CD4-positive, alpha-beta memory T cell (primary cell): ENCODE measurements around the gene SKAP1. TPM values are rescaled to one million over a fixed set of nuclear protein-coding genes. Genes with fewer than 3 reads are reported as not detected.

Experiments
- CTCF ChIA-PET: fragments of 350-600 bp; sonication (Branson Sonifier 250); formaldehyde crosslinking; loops from one replicate; lab custom pipeline; 2021; ENCODE audit warnings: inconsistent platforms; ENCODE audit not compliant: partially characterized antibody; lab: Charles Lee
- POLR2A ChIA-PET: fragments of 350-600 bp; sonication (Branson Sonifier 250); formaldehyde crosslinking; loops from one replicate; lab custom pipeline; 2021; ENCODE audit not compliant: partially characterized antibody; lab: Charles Lee
- DNase-seq, 5 donors: peaks; one replicate each; pipeline versions ENCODE4 v3.0.0 to v3.0.0-alpha.2; 2020 to 2022; ENCODE audit warnings: mixed read lengths in 1 of 5
- H3K27ac ChIP-seq: one replicate; pipeline ENCODE4 v1.7.0; 2013; ENCODE audit warnings: low read depth, low read length
- H3K27me3 ChIP-seq: 2 replicates; pipeline ENCODE4 v1.7.0; 2013; ENCODE audit warnings: mild to moderate bottlenecking, low read length, moderate library complexity; ENCODE audit not compliant: insufficient read depth
- H3K36me3 ChIP-seq: 2 replicates; pipeline ENCODE4 v1.7.0; 2013; ENCODE audit warnings: mild to moderate bottlenecking, low read length, moderate library complexity; ENCODE audit not compliant: insufficient read depth
- H3K4me1 ChIP-seq: 2 replicates; pipeline ENCODE4 v1.7.0; 2013; ENCODE audit warnings: mild to moderate bottlenecking, low read length, moderate library complexity; ENCODE audit not compliant: insufficient read depth
- H3K4me3 ChIP-seq, 2 donors: one replicate each; pipeline ENCODE4 v1.7.0; 2013; ENCODE audit warnings: low read length in 2 of 2, mild to moderate bottlenecking in 1 of 2
- H3K9me3 ChIP-seq, 2 donors: one replicate each; pipeline ENCODE4 v1.7.0; 2013; ENCODE audit warnings: low read length in 2 of 2, control low read depth in 1 of 2; ENCODE audit not compliant: control insufficient read depth in 1 of 2
- H3K27ac Mint-ChIP-seq, 7 donors: one replicate each; pipeline ENCODE4 v1.8.0; 2020 to 2021; ENCODE audit warnings: mixed read lengths in 7 of 7, mild to moderate bottlenecking in 6 of 7, inconsistent platforms in 3 of 7, moderate library complexity in 3 of 7
- H3K27me3 Mint-ChIP-seq, 2 donors: one replicate each; pipeline ENCODE4 v1.8.0; 2020 to 2021; ENCODE audit warnings: mixed read lengths in 2 of 2
- H3K36me3 Mint-ChIP-seq, 2 donors: one replicate each; pipeline ENCODE4 v1.8.0; 2020 to 2021; ENCODE audit warnings: mixed read lengths in 2 of 2, inconsistent platforms in 1 of 2, mild to moderate bottlenecking in 1 of 2
- H3K4me1 Mint-ChIP-seq, 4 donors: one replicate each; pipeline ENCODE4 v1.8.0; 2020 to 2021; ENCODE audit warnings: mixed read lengths in 4 of 4, mild to moderate bottlenecking in 1 of 4
- H3K4me3 Mint-ChIP-seq, 8 donors: one replicate each; pipeline ENCODE4 v1.8.0; 2020 to 2021; ENCODE audit warnings: mixed read lengths in 8 of 8, mild to moderate bottlenecking in 7 of 8, moderate library complexity in 6 of 8, inconsistent platforms in 3 of 8
- H3K9me3 Mint-ChIP-seq, 8 donors: one replicate each; pipeline ENCODE4 v1.8.0; 2020 to 2021; ENCODE audit warnings: mixed read lengths in 8 of 8, mild to moderate bottlenecking in 5 of 8, inconsistent platforms in 3 of 8, moderate library complexity in 1 of 8
- intact Hi-C: fragments of 100-400 bp; cut with micrococcal nuclease; formaldehyde crosslinking; loops from one replicate; pipeline ENCODE4 v1.15.1; 2023
- polyA plus RNA-seq, 2 donors: library from polyadenylated mRNA; unstranded; fragments of 300-500 nt; fragmentation: Illumina TruSeq; gene quantifications; one replicate each; pipeline ENCODE4 v1.2.3, GENCODE V29; 2021
- total RNA-seq, 2 experiments: library from RNA; stranded (reverse); gene quantifications; one replicate each; pipeline ENCODE4 v1.2.3, GENCODE V29; 2021

SKAP1 gene
- total and polyA plus RNA-seq, 4 experiments from 2014 or later: 83.4 to 336 (median 165) TPM

- no peak overlapping the region for H3K4me3 Mint-ChIP-seq
- no peaks in the 10 kb centered on the region for H3K27me3 Mint-ChIP-seq
- peaks cover 7% of the 10 kb centered on the region for H3K36me3 ChIP-seq
- H3K9me3 Mint-ChIP-seq: no peaks in the 10 kb centered on the region
- H3K9me3 ChIP-seq: no peaks in the 10 kb centered on the region
- H3K4me1 ChIP-seq: no peaks in the 10 kb centered on the region
- no peak overlapping the region for H3K27ac ChIP-seq
- H3K4me3 ChIP-seq: no peak overlapping the region
- peaks cover 18% of the 10 kb centered on the region in 2 donors for H3K36me3 Mint-ChIP-seq
- no peaks in the 10 kb centered on the region for H3K27me3 ChIP-seq
- H3K4me1 Mint-ChIP-seq: peaks cover 20 to 39% (median 26%) of the 10 kb centered on the region in 4 donors
- DNase-seq: no peak
- intact Hi-C loops: no loop called here
- POLR2A ChIA-PET: no interaction called here
- peak overlapping the region in 1 of 7 donors; percentile 17 for H3K27ac Mint-ChIP-seq
- CTCF ChIA-PET: interaction anchor here (1.0 to 1.3 kb wide), 2 partner anchors 16 to 154 kb away, joined by 3 read pairs; no protein-coding TSS in a partner anchor
Measured at GRCh38 chr17:48228720-48229119, 201.3 kb downstream of the SKAP1 start.

GRCh38 chr17:48225725-48226567 is 204.1 kb downstream of the SKAP1 start:
- ChIA-PET CTCF (no interaction called here), POLR2A (no interaction called here)
- Histone ChIP-seq H3K36me3 (peaks cover 7% of the 10 kb centered on the region), H3K4me1 (no peaks in the 10 kb centered on the region), H3K27ac (no peak overlapping the region), H3K4me3 (no peak overlapping the region), H3K27me3 (no peaks in the 10 kb centered on the region), H3K9me3 (no peaks in the 10 kb centered on the region)
- no peak for DNase-seq
- H3K36me3 Mint-ChIP-seq: peaks cover 7 to 14% of the 10 kb centered on the region in 2 donors
- H3K27ac Mint-ChIP-seq: peak overlapping the region in 3 of 7 donors; percentile 6 to 47 (median 9)
- no peaks in the 10 kb centered on the region for H3K9me3 Mint-ChIP-seq
- intact Hi-C loops: no loop called here
- no peaks in the 10 kb centered on the region for H3K27me3 Mint-ChIP-seq
- H3K4me1 Mint-ChIP-seq: peaks cover 18 to 35% (median 31%) of the 10 kb centered on the region in 4 donors
- H3K4me3 Mint-ChIP-seq: no peak overlapping the region

- peak overlapping the region in 4 of 7 donors; percentile 23 to 47 (median 35) for H3K27ac Mint-ChIP-seq
- H3K4me1 Mint-ChIP-seq: peaks cover 19 to 39% (median 34%) of the 10 kb centered on the region in 4 donors
- H3K4me3 Mint-ChIP-seq: no peak overlapping the region
- Histone ChIP-seq H3K27me3 (no peaks in the 10 kb centered on the region), H3K9me3 (no peaks in the 10 kb centered on the region), H3K27ac (no peak overlapping the region), H3K4me1 (peaks cover 4% of the 10 kb centered on the region), H3K4me3 (no peak overlapping the region), H3K36me3 (peaks cover 7% of the 10 kb centered on the region)
- CTCF ChIA-PET: interaction anchor here (1.0 to 1.5 kb wide), 2 partner anchors 9 to 10 kb away, joined by 3 to 4 read pairs; no protein-coding TSS in a partner anchor
- H3K36me3 Mint-ChIP-seq: peaks cover 5 to 10% of the 10 kb centered on the region in 2 donors
- H3K27me3 Mint-ChIP-seq: no peaks in the 10 kb centered on the region
- intact Hi-C loops: no loop called here
- DNase-seq: no peak
- POLR2A ChIA-PET: interaction anchor here (1.8 kb wide), 1 partner anchor 19 kb away, joined by 5 read pairs; no protein-coding TSS in a partner anchor
- H3K9me3 Mint-ChIP-seq: no peaks in the 10 kb centered on the region
Measured at GRCh38 chr17:48223945-48224344, 206.1 kb downstream of the SKAP1 start.

- no peaks in the 10 kb centered on the region for H3K27me3 ChIP-seq
- ChIA-PET CTCF (no interaction called here), POLR2A (no interaction called here)
- Mint-ChIP-seq H3K9me3 (no peaks in the 10 kb centered on the region), H3K4me3 (no peak overlapping the region), H3K4me1 (peaks cover 18 to 22% (median 20%) of the 10 kb centered on the region in 4 donors), H3K36me3 (peaks cover 5 to 17% of the 10 kb centered on the region in 2 donors), H3K27me3 (no peaks in the 10 kb centered on the region), H3K27ac (peak overlapping the region in 2 of 7 donors; percentile 28 to 63)
- intact Hi-C loops: no loop called here
- no peaks in the 10 kb centered on the region for H3K9me3 ChIP-seq
- H3K4me3 ChIP-seq: no peak overlapping the region
- peaks cover 5% of the 10 kb centered on the region for H3K36me3 ChIP-seq
- no peak for DNase-seq
- H3K27ac ChIP-seq: no peak overlapping the region
- peaks cover 4% of the 10 kb centered on the region for H3K4me1 ChIP-seq
Measured at GRCh38 chr17:48219617-48220016, 210.4 kb downstream of the SKAP1 start.

GRCh38 chr17:48215583-48216139 is 214.4 kb downstream of the SKAP1 start:
- no peaks in the 10 kb centered on the region for H3K27me3 Mint-ChIP-seq
- H3K27ac Mint-ChIP-seq: peak overlapping the region in 3 of 7 donors; percentile 67 to 73 (median 69)
- Histone ChIP-seq H3K9me3 (no peaks in the 10 kb centered on the region), H3K27ac (no peak overlapping the region), H3K36me3 (peaks cover 5% of the 10 kb centered on the region), H3K4me1 (peaks cover 4% of the 10 kb centered on the region), H3K27me3 (no peaks in the 10 kb centered on the region), H3K4me3 (no peak overlapping the region)
- CTCF ChIA-PET: interaction anchor here (1.0 kb wide), 1 partner anchor 12 kb away, joined by 3 read pairs; no protein-coding TSS in a partner anchor
- POLR2A ChIA-PET: no interaction called here
- peaks cover 12 to 37% of the 10 kb centered on the region in 2 donors for H3K36me3 Mint-ChIP-seq
- no peak for DNase-seq
- intact Hi-C loops: no loop called here
- H3K4me3 Mint-ChIP-seq: no peak overlapping the region
- H3K9me3 Mint-ChIP-seq: peaks cover 0 to 2% (median 0%) of the 10 kb centered on the region in 8 donors
- H3K4me1 Mint-ChIP-seq: peaks cover 16 to 27% (median 24%) of the 10 kb centered on the region in 4 donors

GRCh38 chr17:48213797-48214196 is 216.2 kb downstream of the SKAP1 start:
- Histone ChIP-seq H3K9me3 (no peaks in the 10 kb centered on the region), H3K36me3 (peaks cover 5% of the 10 kb centered on the region), H3K27ac (no peak overlapping the region), H3K4me3 (no peak overlapping the region), H3K27me3 (no peaks in the 10 kb centered on the region), H3K4me1 (no peaks in the 10 kb centered on the region)
- peak overlapping the region in 2 of 7 donors; percentile 6 to 74 for H3K27ac Mint-ChIP-seq
- intact Hi-C loops: no loop called here
- peaks cover 0 to 2% (median 0%) of the 10 kb centered on the region in 8 donors for H3K9me3 Mint-ChIP-seq
- H3K4me3 Mint-ChIP-seq: no peak overlapping the region
- peaks cover 16 to 44% of the 10 kb centered on the region in 2 donors for H3K36me3 Mint-ChIP-seq
- no peak for DNase-seq
- ChIA-PET POLR2A (no interaction called here), CTCF (interaction anchor here (1.0 kb wide), 1 partner anchor 9 kb away, joined by 3 read pairs; no protein-coding TSS in a partner anchor)
- no peaks in the 10 kb centered on the region for H3K27me3 Mint-ChIP-seq
- H3K4me1 Mint-ChIP-seq: peaks cover 18 to 27% (median 22%) of the 10 kb centered on the region in 4 donors

GRCh38 chr17:48211787-48212186 is 218.2 kb downstream of the SKAP1 start:
- ChIA-PET CTCF (no interaction called here), POLR2A (no interaction called here)
- Mint-ChIP-seq H3K9me3 (peaks cover 0 to 2% (median 0%) of the 10 kb centered on the region in 8 donors), H3K4me1 (peaks cover 17 to 29% (median 23%) of the 10 kb centered on the region in 4 donors), H3K27ac (peak overlapping the region in 2 of 7 donors; percentile 49 to 64), H3K36me3 (peaks cover 11 to 42% of the 10 kb centered on the region in 2 donors), H3K27me3 (no peaks in the 10 kb centered on the region), H3K4me3 (no peak overlapping the region)
- Histone ChIP-seq H3K27ac (no peak overlapping the region), H3K4me1 (no peaks in the 10 kb centered on the region), H3K9me3 (no peaks in the 10 kb centered on the region), H3K4me3 (no peak overlapping the region), H3K27me3 (no peaks in the 10 kb centered on the region), H3K36me3 (no peaks in the 10 kb centered on the region)
- DNase-seq: no peak
- intact Hi-C loops: no loop called here
